Neural crest cell (in vitro differentiated cells): Measurements from ENCODE around the gene COL6A1. TPM values are rescaled to one million over a fixed set of nuclear protein-coding genes. Genes with fewer than 3 reads are reported as not detected.

Source experiments
- DNase-seq: peaks from one replicate; pipeline ENCODE4 v3.0.0; 2021; ENCODE audit warnings: low read depth, mixed read lengths, low spot score
- H3K27ac Mint-ChIP-seq: one replicate; pipeline ENCODE4 v1.8.0; 2021; ENCODE audit warnings: mild to moderate bottlenecking, mixed read lengths; ENCODE audit not compliant: unreplicated experiment
- H3K27me3 Mint-ChIP-seq: 2 replicates; pipeline ENCODE4 v1.8.0; 2021; ENCODE audit warnings: low read depth, mild to moderate bottlenecking, mixed read lengths
- H3K36me3 Mint-ChIP-seq: 2 replicates; pipeline ENCODE4 v1.8.0; 2021; ENCODE audit warnings: low read depth, mild to moderate bottlenecking, mixed read lengths
- H3K4me1 Mint-ChIP-seq: 2 replicates; pipeline ENCODE4 v1.8.0; 2021; ENCODE audit warnings: mixed read lengths
- H3K4me3 Mint-ChIP-seq: one replicate; pipeline ENCODE4 v1.8.0; 2021; ENCODE audit warnings: mild to moderate bottlenecking, mixed read lengths
- H3K9me3 Mint-ChIP-seq: 2 replicates; pipeline ENCODE4 v1.8.0; 2021; ENCODE audit warnings: mixed read lengths
- CTCF ChIP-seq: fragments of 200-600 bp; sonication (generic); conservative IDR thresholded peaks from 2 replicates; pipeline ENCODE4 v1.5.0; 2021; ENCODE audit warnings: antibody characterized with exemption, mild to moderate bottlenecking
- total RNA-seq: library from RNA; stranded (reverse); gene quantifications from 2 replicates; pipeline ENCODE4 v1.2.1, GENCODE V29; 2021

The COL6A1 gene
- total RNA-seq, 1 donor from 2014 or later = 120 TPM

GRCh38 chr21:46054451-46054881, 72.9 kb downstream of the COL6A1 start:
- peaks cover 8% of the 10 kb centered on the region for H3K9me3 Mint-ChIP-seq
- H3K4me1 Mint-ChIP-seq = peaks cover 22% of the 10 kb centered on the region
- no peak for TF ChIP-seq CTCF
- no peak overlapping the region for H3K4me3 Mint-ChIP-seq
- H3K27ac Mint-ChIP-seq = peak overlapping the region; percentile 78
- DNase-seq = peak; percentile 50
- H3K27me3 Mint-ChIP-seq = no peaks in the 10 kb centered on the region
- H3K36me3 Mint-ChIP-seq = peaks cover 8% of the 10 kb centered on the region

Other genes with a start within 250 kb of the COL6A1 start
- 17.8 and 18.5 TPM in 2 replicates for gene COL6A2, start 116.3 kb downstream of the COL6A1 start, total RNA-seq
- gene FTCD, start 173.8 kb downstream of the COL6A1 start, total RNA-seq = 1.4 and 1.8 TPM in 2 replicates
- gene SPATC1L, start 202.7 kb downstream of the COL6A1 start, total RNA-seq = 27.5 and 28.1 TPM in 2 replicates
- 218 and 225 TPM in 2 replicates for gene LSS, start 247.0 kb downstream of the COL6A1 start, total RNA-seq